NCI-H2171 (cell line): ENCODE results near the gene LRRC63.
"Not testable (repeated sequence)": the region's sequence is repeated elsewhere in the genome, so short reads cannot be mapped to it uniquely, and the experiment has no call there.

Experiments
- DNase-seq: peaks from one replicate; lab custom pipeline; 2025; lab: John Stamatoyannopoulos, UW

Gene LRRC63, protein sequence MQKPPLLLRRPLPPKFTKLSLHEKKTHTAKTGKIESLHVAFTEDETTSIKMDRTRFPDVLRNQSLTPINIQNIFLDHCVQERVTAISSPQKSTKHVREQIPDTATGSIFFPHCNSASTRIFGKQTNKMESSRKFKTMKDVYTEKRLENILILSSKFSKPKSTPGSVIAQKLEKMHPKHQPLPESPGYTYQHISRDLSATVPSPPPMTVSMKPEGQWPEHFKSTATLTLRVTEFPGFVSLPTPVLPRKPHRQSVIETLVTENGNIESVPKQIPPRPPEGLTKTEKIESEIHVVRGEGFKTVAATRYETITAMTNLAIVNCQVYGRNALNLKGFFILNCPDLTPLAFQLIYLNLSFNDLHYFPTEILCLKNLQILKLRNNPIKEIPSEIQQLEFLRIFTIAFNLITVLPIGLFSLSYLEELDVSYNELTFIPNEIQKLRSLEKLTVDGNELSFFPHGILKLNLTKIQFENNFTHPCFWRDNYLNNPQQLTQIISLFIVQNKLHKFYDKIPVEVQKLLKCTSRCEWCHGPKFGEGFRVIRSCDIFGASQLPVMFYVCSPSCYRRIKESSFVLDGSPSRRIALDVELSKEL

DNA sequence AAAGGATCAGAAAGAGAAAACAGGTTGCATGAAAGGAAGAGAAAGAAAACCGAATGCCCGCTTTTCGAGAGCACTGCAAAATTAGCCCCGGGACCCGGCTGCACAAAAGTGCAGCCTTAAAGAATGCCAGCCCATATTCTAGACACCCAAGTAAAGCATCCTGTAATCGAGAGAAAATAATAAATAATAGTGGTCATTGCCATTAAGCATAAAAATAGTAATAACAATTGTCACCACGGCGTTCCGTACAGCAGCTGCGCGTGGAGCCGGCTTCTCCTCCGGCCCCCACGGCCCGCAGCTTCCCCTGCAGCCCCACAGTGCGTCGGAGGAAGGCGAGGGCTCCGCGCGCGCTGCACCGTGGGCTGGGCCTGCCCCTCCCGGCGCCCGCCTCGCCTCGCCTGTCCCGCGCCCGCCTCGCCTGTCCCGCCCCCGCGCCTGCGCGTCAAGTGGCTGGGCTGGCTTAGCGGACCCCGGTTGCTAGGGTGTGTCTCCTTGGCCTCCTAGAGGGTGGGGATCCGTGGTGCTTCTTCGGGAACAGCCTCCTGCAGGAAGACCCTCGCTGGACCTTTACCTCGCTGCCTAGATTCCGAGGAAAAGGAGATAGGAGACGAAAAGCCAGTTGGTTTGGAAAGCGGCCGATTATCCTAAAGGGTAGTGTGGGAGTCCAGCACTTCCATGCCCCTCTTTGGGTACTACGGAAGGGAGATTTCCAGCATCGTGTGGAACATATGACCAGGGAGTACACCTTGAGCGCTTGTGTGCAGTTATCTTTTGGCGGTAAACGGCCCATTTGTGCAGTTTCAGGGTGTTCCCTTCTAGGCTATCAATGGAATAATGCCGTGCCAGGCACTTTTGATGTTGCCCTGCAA, at the start of gene LRRC63:
TSS of gene LRRC63 (plus strand) at position 446 of the 869 bp plus-strand sequence. CDS start 1,107 bp downstream, outside the sequence.
- no peak for DNase-seq

DNA sequence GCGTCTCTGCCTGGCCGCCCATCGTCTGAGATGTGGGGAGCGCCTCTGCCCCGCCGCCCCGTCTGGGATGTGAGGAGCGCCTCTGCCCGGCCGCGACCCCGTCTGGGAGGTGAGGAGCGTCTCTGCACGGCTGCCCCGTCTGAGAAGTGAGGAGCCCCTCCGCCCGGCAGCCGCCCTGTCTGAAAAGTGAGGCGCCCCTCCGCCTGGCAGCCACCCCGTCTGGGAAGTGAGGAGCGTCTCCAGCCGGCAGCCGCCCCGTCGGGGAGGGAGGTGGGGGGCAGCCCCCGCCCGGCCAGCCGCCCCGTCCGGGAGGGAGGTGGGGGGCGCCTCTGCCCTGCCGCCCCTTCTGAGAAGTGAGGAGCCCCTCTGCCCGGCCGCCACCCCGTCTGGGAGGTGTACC, 49.0 kb upstream of the LRRC63 start:
- not testable (repeated sequence) for DNase-seq

DNA sequence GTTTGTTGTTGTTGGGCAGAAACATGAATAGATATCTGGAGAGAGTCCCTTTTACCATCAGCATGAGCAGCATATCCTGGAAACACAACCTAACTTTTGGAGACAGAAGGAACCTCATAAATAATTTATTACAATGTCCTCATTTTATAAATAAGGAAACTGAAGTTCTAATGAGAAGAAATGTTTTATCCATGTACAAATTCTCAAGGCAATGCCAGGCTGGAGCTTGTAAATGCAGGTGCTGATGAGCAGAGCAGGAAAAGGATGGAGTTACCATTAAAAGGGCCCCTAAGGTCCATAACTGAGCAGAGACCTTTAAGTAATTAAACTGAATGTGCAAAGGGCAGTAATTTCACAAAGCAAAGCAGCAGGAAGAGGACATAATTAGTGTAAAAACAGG, 47.1 kb upstream of the LRRC63 start:
- no peak for DNase-seq

DNA sequence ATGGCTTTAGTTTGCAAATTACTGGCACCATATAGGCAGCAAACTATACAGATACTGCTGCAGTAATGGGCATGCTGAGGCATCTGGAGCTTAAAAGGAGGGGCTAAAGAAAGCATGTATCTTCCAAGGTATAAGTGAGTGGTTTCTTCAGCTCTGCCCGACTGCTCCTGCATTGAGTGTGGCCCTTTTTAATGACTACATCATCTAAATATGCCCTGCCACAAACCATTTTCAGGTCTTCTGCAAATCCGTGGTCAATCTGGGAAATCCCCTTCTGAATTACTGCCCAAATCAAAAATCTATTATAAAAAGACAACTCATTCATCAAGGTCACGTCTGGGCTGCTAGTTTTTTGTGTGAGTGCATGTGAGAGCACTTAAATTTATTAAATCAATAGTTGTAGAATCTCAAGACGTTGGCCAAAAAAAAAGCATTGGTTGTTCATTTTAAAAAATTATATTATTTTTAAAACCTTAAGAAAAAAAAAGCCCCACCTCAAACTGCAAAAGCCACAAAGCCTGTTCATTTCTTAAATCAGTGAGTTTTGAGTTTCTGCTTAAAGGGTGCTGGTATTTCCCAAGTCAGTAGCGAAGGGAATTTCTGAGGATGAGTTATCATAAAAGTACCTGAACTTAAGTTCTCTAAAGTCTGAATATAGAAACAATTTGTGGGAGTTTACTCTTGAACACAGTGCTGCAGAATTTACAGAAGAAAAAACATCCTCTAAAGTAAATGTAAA, 46.1 kb upstream of the LRRC63 start:
- no peak for DNase-seq

DNA sequence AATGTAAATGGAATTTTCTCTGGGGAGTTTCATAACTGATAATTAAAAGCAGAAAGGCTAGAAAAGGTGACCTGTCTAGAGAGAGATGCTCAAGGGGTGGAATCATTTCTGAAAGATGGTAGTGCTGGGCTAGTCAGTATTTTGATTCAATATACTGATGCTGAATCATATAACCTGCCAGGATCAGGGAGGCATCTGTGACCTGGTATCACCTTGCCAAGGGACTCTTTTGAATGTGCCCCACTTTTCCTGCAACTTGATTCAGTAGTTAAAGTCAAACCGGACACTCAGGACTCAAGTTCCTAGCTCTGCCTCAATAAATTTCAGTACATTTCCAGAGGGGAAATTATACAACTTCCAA, 45.5 kb upstream of the LRRC63 start:
- no peak for DNase-seq

DNA sequence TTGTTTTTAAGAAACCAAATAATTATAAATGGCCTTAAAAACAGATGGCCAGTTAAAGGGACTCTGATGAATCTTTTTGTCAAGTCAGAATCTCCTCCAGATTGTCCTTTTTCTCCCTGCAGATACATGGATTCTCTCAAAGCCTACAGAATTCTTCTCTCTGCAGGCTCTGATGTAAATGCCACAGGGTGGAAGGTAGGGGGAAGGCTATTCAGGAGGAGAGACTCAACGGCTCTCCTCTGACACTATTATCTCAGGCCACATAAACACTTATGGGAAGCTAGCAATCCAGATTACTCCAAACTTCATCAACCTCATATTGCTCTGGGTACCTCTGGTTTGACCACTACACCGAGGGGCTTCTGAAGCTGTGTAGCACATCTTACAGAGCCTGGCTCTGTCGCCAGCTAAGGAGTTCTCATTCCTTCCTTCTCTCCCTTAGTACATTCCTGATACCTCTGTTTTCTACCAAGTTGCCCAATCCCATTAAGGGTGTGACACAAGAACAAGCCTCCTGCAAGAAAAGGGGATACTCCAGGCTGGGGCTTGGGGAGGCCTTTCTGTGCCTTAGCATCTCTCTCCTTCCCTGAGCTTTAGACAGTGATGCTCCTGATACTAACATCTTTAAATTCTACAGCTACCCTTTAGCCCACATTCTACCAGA, 44.6 kb upstream of the LRRC63 start:
- DNase-seq: no peak

DNA sequence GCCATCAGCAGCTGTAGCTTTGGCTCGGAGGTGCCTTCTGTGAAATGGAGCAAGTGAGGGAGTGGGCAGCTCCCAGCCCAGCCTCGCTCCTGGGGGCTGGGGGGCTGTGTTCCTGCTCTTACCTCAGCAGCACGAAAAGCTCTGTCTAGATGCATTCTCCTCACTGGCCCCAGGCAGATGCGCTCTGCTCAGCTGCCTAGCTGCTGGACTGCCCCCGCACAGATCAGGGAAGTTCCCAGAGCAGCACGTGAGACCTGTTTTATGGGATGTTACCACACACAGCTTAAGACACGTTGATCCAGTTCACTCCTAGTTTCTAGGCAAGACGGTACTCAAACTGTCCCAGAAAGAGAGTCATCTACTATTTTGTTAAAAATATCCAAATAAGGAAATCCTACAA, 43.4 kb upstream of the LRRC63 start:
- no peak for DNase-seq

DNA sequence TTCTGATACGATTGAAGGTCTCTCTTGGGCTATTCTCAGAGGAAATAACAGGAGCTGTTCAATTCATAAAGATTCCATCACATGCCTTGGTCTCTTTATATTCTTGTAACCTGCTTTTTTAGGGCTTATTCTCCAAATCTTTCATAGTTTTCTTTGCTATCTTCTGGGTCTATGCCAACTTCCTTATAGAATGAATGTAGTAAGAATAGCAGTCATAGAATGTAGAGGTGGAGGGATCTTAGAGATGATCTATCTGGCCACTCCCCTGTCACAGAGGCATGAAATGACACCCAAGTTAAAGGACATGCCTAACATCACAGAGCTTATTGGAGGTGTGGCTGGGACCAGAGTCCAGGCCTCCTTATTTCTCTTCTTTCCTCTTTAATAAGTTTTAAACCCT, 42.9 kb upstream of the LRRC63 start:
- DNase-seq: no peak

DNA sequence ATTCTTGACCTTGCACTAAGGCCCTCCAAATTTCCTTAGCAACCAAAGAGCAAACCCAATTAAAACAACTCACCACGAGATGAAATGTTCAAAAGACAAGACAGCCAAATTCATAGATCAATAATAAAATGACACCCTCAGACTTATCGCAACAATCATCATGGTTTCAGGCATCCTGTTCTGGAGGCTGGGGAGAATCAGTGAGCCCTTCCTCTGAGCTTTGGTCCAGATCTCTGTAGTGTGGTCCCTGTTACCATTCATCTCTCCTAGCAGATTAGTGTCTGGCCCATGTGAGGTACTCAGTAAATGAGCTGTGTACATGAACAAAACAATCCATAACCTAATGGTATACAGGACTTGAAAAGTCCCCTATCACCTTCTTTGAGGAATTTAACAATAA, 42.0 kb upstream of the LRRC63 start:
- DNase-seq: no peak

DNA sequence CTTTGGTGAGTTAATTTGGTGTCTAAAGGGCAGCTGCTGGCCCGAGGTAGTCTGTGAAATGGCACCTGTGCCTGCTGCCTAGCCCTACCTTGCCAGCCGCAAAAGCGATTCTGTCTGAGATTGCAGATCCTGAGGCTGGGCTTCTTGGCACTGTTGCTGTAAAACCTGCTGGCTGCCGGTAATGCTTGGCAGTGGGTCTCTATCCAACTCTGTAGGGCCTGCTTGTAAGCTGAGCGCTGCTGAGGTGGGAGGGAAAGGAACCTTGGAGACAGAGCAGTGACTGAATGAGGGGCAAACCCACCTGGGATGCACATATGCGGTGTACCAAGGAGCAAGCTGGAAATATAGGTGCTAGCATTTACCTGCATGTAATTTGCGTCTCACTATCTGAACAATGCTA, 41.5 kb upstream of the LRRC63 start:
- DNase-seq: no peak

DNA sequence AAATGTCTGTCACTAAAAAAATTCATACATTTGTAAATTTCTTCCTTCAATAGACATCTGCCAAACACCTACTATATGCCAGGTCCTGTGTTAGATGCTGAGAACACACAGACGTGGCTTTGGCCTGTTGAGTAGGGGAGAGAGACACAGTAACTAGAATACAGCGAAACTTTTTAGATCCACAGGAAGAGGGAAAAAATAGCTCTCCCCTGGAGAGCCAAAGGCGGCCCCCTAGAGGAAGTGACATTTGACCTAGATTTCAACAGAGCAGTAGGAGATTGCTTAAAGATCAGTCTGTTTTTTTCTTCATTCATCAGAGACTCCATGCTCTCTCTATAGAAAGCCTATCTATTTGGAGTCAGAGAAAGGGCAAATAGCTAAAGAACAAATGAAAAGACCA, 41.0 kb upstream of the LRRC63 start:
- no peak for DNase-seq

DNA sequence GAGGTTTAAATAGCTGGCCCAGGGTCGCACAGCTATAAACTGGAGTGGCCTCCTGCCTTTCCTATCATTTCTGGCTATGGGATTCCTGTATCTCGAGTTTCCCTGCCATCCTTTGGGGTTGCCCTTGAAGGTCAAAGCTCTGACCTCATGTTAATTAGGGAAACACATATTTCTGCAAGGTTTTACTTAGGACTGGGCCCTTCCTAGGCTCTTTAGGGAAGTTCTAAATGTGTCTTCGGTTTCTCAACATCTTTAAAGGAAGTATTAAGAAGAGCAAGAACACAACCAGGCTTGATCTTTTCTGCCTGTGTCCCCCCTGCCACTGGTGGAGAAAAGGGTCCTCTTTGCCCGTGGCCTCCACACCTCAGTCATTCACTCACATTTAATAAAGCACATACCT, 40.5 kb upstream of the LRRC63 start:
- no peak for DNase-seq

DNA sequence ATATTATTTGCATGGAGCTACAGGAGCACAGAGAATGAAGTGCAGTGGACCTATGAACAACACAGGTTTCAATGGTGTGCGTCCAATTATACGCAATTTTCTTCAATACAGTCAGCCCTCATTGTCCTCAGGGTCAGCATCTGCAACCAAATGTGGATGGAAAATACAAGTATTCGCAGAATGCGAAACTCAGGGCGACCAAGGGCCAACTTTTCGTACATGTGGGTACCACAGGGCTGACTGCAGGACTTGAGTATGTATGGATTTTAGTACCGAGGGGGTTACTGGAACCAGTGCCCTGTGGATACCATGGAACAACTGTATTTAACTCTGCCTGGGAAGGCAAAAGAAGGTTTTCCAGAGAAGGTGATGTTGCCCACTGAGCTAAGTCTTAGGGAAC, 40.0 kb upstream of the LRRC63 start:
- no peak for DNase-seq

DNA sequence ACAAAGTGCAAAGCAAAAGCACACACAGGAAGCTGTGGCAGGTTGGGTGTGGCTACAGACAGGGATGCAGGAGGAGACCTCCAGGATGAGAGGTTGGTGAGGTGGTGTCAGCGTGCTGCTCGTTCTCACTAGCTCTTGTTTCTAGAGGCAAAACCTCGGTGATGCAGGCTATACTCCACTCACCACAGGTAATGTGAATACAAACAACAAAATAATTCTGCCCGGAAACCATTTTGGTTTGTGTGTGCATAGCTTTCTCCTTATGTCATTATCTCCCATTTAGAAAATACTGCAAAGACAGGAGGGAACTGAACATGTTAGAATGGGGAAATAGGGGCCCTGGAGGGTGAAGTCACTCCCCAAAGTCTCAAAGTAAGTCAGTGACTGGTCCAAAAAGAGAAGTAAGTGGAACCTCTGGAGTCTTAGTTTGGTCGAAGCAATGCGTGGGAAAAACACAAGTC, 39.2 kb upstream of the LRRC63 start:
- DNase-seq: no peak

DNA sequence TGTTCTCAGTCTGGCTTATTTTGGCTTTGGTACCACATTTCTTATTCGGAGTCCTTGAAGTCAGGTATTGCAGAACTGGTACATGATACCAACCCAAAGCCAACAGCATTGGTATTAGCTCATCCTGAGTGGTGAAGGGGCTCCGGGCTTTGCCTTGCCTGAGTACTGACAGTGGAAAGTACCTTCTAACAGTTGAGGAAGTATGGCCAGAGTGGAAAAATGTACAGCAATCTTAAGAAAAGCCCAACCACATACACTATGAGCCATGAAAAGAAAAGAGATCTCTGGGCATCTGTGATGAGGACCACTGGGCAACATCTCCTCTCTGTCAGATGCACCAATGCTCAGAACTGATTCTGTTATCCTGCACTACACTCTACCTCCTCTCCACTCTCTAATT, 38.1 kb upstream of the LRRC63 start:
- no peak for DNase-seq

DNA sequence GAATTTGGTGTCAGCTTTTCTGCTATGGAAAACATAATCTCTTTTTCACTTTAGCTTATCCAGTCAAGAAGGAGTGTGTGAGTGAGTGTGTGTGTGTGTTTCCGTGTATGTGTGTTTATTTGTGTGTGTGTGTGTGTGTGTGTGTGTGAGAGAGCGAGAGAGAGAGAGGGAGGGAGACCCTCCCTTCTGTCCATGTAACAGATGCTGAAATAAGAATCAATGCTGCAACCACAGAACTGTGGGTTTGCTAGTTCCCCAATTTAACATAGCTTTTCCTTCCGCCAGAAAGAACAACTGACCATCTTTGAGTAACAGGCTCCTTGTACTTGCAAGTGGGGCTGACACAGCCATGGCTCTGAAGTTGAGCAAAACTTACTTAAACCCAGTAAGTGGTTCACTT, 35.0 kb upstream of the LRRC63 start:
- DNase-seq: no peak

DNA sequence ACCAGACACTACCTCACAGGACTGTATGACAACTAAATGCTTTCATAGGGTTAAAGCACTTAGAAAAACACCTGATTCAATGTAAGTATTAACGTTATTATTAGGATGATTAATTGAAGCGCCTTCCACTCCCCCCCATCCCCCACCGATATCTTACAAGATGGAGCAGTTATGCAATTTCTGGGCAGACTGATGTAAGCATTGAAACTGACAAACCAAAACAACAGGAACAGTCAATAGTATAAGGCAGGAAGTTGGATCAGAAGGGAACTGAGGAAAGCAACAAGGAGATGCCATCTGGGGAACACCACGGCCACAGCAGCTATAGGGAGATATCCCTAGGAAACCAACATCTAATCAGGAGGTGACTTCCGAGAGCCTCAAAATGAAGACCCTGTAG, 33.6 kb upstream of the LRRC63 start:
- DNase-seq: no peak

DNA sequence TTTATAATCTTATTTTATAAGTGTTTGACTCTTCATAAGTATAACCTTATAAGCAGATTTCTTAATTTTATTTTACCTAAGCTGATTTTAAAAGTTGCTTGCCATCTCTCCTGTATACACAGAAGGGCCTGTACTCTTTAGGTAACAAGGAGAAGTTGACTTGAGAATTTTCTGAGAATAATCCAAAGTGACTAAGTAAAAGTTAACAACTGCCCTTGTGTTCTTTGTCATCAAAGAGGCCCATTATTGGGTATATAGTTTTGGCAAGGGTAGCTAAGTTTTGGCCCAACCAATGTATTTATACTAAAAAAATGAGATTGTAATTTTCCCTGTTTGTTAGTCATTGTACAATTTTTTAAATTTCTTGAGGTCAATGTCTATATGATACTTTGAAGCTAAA, 32.9 kb upstream of the LRRC63 start:
- no peak for DNase-seq

DNA sequence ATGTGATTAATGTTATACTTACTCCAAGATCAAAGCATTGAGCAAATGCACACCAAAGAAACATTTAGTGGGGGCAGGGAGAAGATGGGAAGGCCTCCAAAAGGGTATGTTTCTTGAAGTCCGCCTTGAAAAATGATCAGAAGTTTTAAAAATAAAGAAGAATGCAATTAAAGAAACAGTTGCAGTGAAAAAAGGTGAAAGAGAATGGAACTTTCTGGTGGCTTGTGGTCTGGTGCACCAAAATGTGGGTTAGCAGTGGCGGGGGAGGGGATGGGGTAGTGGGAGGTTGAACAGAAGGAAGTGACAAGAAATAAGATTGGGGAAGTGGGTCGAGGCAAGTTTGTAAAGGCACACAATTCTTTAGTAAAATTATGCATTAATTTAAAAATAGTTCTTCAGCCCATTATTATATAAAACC, 32.2 kb upstream of the LRRC63 start:
- DNase-seq: no peak

DNA sequence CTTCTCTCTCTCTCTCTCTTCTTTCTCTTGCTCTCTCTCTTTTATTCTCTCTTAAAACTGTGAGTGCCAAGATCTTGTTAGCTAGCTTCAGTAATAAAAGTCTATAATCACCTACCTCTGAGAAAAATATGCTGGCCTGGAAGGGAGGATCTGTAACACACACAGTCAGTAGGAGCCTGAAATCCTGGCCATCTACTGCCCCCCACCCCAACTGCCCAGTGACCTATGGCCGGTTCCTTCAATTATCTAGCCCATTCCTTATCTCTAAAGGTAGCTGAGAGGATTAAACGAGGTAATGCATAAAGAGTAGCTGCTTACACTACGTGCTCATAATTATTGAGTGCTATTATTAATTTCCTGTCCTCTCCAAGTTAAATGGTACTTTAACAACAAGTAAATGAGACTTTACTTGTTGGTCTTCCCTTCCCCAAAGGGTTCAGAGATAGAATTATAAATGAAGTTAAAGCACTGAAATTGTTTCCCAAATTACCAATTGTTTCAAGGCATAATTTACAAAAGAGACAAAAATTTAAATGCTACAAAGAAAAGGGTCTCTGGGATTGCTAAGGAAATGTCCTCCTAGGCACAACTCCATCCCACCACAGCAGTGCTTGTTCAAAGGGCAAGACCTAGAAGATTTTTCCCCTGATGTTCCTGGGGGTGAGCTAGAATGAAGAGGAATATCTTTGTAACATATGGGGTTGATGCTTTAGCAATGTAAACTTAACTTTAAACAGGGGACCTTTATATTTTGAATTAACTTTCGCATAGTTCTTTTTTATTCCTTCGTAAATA, 31.6 kb upstream of the LRRC63 start:
- DNase-seq: no peak

DNA sequence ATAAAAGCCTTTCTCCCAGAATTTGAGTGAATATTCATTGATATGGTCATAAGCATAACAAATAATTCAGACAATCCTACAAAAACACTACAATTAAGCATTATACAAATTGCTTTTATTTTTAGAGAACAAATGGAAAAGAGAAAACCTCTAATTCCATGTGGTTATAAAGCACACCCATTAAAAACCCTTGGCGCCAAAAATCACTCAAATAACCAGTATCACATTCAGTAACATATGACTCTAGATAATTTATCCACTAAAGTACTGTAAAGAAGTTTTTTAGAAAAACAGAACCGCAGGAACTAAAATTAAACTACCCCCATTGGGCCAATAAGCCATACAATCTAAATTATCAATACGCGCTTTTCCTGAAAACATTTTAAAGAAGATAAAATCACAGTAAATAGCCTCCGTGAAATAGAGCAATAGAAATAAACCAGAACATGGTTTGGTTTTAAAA, 30.3 kb upstream of the LRRC63 start:
- DNase-seq: no peak
